GM21717 (cell line): ENCODE measurements around the gene TTC39B.

Experiments
- ATAC-seq: cut with Tn5 transposase; IDR thresholded peaks from one replicate; pipeline ENCODE4 v1.9.1; 2021; ENCODE audit warnings: mild to moderate bottlenecking, moderate library complexity; ENCODE audit not compliant: unreplicated experiment

Gene TTC39B

GRCh38 chr9:15137089-15137488 lies 169.9 kb downstream of the TTC39B start:
- no peak for ATAC-seq

GRCh38 chr9:15136646-15137045 lies 170.4 kb downstream of the TTC39B start:
- ATAC-seq = no peak

- peak; percentile 87 for ATAC-seq
Observed at GRCh38 chr9:15135164-15135792, 171.7 kb downstream of the TTC39B start.

GRCh38 chr9:15133488-15133887 lies 173.5 kb downstream of the TTC39B start:
- no peak for ATAC-seq

- ATAC-seq = no peak
Observed at GRCh38 chr9:15132091-15132490, 174.9 kb downstream of the TTC39B start.

GRCh38 chr9:15131094-15131493 lies 175.9 kb downstream of the TTC39B start:
- ATAC-seq = no peak

- ATAC-seq = no peak
Observed at GRCh38 chr9:15127831-15128230, 179.2 kb downstream of the TTC39B start.

- no peak for ATAC-seq
Observed at GRCh38 chr9:15121630-15122029, 185.4 kb downstream of the TTC39B start.

- no peak for ATAC-seq
Observed at GRCh38 chr9:15116130-15116580, 190.9 kb downstream of the TTC39B start.

- ATAC-seq = no peak
Observed at GRCh38 chr9:15115702-15116101, 191.3 kb downstream of the TTC39B start.

GRCh38 chr9:15115041-15115440 lies 192.0 kb downstream of the TTC39B start:
- ATAC-seq = no peak
